ENCODE data around the gene CDKAL1. TPM values are rescaled to one million over a fixed set of nuclear protein-coding genes. Genes with fewer than 3 reads are reported as not detected.

CDKAL1 gene
- total RNA-seq, 6 experiments from 2014 or later = 9.2 to 14.3 (median 11.9) TPM

- peak; percentile 63 for DNase-seq
- H3K4me3 Mint-ChIP-seq = peak overlapping the region; percentile 67
- no peaks in the 10 kb centered on the region for H3K27me3 Mint-ChIP-seq (ENCODE audit: insufficient read depth)
- peak; percentile 31 for TF ChIP-seq CTCF (IDR thresholded peaks at IDR 0.05)
- H3K36me3 Mint-ChIP-seq (ENCODE audit: low read depth) = peaks cover 9% of the 10 kb centered on the region
- H3K9me3 Mint-ChIP-seq = no peaks in the 10 kb centered on the region
- peaks cover 56% of the 10 kb centered on the region for H3K4me1 Mint-ChIP-seq (ENCODE audit: low read depth)
- H3K27ac Mint-ChIP-seq = peak overlapping the region; percentile 81
Observed at GRCh38 chr6:20652299-20653084, 118.2 kb downstream of the CDKAL1 start.

GRCh38 chr6:20653085-20653479 is 118.8 kb downstream of the CDKAL1 start:
- H3K4me3 Mint-ChIP-seq = peak overlapping the region; percentile 67
- peak overlapping the region; percentile 81; the same call in 1 of the 2 replicates for H3K27ac Mint-ChIP-seq
- H3K27me3 Mint-ChIP-seq (ENCODE audit: insufficient read depth) = no peaks in the 10 kb centered on the region
- H3K36me3 Mint-ChIP-seq (ENCODE audit: low read depth) = peaks cover 9% of the 10 kb centered on the region
- H3K4me1 Mint-ChIP-seq (ENCODE audit: low read depth) = peaks cover 54% of the 10 kb centered on the region
- no peaks in the 10 kb centered on the region for H3K9me3 Mint-ChIP-seq
- no peak for DNase-seq
- no peak for TF ChIP-seq CTCF (IDR thresholded peaks at IDR 0.05)

GRCh38 chr6:20655317-20655716 is 121.1 kb downstream of the CDKAL1 start:
- no peak for TF ChIP-seq CTCF (IDR thresholded peaks at IDR 0.05)
- H3K4me3 Mint-ChIP-seq = no peak overlapping the region; the same call in 1 of the 2 replicates
- H3K36me3 Mint-ChIP-seq (ENCODE audit: low read depth) = peaks cover 4% of the 10 kb centered on the region; the same call in 1 of the 2 replicates
- no peaks in the 10 kb centered on the region for H3K9me3 Mint-ChIP-seq
- H3K27ac Mint-ChIP-seq = peak overlapping the region; percentile 56; the same call in 1 of the 2 replicates
- H3K27me3 Mint-ChIP-seq (ENCODE audit: insufficient read depth) = no peaks in the 10 kb centered on the region; the same call in 1 of the 2 replicates
- DNase-seq = no peak
- H3K4me1 Mint-ChIP-seq (ENCODE audit: low read depth) = peaks cover 54% of the 10 kb centered on the region

GRCh38 chr6:20657274-20657800 is 123.1 kb downstream of the CDKAL1 start:
- TF ChIP-seq CTCF (IDR thresholded peaks at IDR 0.05) = no peak
- H3K27me3 Mint-ChIP-seq (ENCODE audit: insufficient read depth) = no peaks in the 10 kb centered on the region; the same call in 1 of the 2 replicates
- H3K4me3 Mint-ChIP-seq = no peak overlapping the region
- H3K4me1 Mint-ChIP-seq (ENCODE audit: low read depth) = peaks cover 55% of the 10 kb centered on the region
- DNase-seq = no peak
- peaks cover 4% of the 10 kb centered on the region; the same call in 1 of the 2 replicates for H3K36me3 Mint-ChIP-seq (ENCODE audit: low read depth)
- no peaks in the 10 kb centered on the region for H3K9me3 Mint-ChIP-seq
- no peak overlapping the region; the same call in 1 of the 2 replicates for H3K27ac Mint-ChIP-seq

GRCh38 chr6:20658053-20658452 is 123.8 kb downstream of the CDKAL1 start:
- Mint-ChIP-seq H3K4me1 (ENCODE audit: low read depth) (peaks cover 47% of the 10 kb centered on the region), H3K36me3 (ENCODE audit: low read depth) (peaks cover 4% of the 10 kb centered on the region; the same call in 1 of the 2 replicates), H3K4me3 (no peak overlapping the region), H3K27ac (no peak overlapping the region), H3K9me3 (no peaks in the 10 kb centered on the region), H3K27me3 (ENCODE audit: insufficient read depth) (no peaks in the 10 kb centered on the region; the same call in 1 of the 2 replicates)
- DNase-seq = no peak
- TF ChIP-seq CTCF (IDR thresholded peaks at IDR 0.05) = no peak
